Sigmoid colon (tissue), 4 donors: ENCODE results near the gene TSPAN18.

Experiments used
- EP300 ChIP-seq, 4 donors: sonication (generic); formaldehyde crosslinking; IDR thresholded peaks; one replicate each; pipeline ENCODE4 v1.6.1; 2017; ENCODE audit warnings: antibody characterized with exemption in 4 of 4
- POLR2A ChIP-seq, 2 donors: fragments of 450-650 bp; IDR thresholded peaks; one replicate each; pipeline ENCODE4 v1.6.1; 2016; ENCODE audit warnings: antibody characterized with exemption in 2 of 2, mild to moderate bottlenecking in 2 of 2, moderate library complexity in 2 of 2
- POLR2AphosphoS5 ChIP-seq, 4 donors: sonication (generic); formaldehyde crosslinking; IDR thresholded peaks; one replicate each; pipeline ENCODE4 v1.6.1; 2017; ENCODE audit warnings: antibody characterized with exemption in 4 of 4
- TF ChIP-seq, protein P1 (sequence below), 4 experiments: fragments of 450-650 bp in 3 of 4; fragments of 200-600 bp in 1 of 4; IDR thresholded peaks; one replicate each; pipeline ENCODE4 v1.5.1; 2016 to 2019; ENCODE audit warnings: antibody characterized with exemption in 4 of 4, mild to moderate bottlenecking in 3 of 4, moderate library complexity in 2 of 4

DNA sequence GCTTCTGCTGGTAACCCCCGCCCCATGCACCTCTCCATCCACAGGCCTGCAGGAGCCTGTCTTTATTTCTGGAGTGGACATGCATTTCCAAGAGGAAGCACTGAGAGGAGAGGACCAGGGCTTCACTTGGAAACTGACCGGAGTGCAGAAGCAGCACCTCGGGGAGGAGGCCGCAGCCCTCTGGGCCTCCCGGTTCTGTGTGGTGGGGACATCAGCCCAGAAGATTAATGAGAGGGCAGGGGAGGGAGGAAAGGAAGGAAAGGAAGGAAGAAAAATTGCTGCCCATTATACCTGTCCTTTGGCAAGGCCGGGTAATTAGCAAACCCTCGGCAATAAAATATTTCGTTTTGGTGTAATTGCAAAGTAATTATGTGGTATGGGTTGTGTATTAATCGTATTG, 126.9 kb downstream of the TSPAN18 start:
- TF ChIP-seq, protein P1, sequence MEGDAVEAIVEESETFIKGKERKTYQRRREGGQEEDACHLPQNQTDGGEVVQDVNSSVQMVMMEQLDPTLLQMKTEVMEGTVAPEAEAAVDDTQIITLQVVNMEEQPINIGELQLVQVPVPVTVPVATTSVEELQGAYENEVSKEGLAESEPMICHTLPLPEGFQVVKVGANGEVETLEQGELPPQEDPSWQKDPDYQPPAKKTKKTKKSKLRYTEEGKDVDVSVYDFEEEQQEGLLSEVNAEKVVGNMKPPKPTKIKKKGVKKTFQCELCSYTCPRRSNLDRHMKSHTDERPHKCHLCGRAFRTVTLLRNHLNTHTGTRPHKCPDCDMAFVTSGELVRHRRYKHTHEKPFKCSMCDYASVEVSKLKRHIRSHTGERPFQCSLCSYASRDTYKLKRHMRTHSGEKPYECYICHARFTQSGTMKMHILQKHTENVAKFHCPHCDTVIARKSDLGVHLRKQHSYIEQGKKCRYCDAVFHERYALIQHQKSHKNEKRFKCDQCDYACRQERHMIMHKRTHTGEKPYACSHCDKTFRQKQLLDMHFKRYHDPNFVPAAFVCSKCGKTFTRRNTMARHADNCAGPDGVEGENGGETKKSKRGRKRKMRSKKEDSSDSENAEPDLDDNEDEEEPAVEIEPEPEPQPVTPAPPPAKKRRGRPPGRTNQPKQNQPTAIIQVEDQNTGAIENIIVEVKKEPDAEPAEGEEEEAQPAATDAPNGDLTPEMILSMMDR (IDR thresholded peaks at IDR 0.05), result no peak
- no peak for TF ChIP-seq POLR2A (IDR thresholded peaks at IDR 0.05)
- TF ChIP-seq POLR2AphosphoS5 (IDR thresholded peaks at IDR 0.05), result no peak
- TF ChIP-seq EP300 (IDR thresholded peaks at IDR 0.05), result no peak
